Measurements from ENCODE around the gene E2F6.
"Not testable (repeated sequence)": the region's sequence is repeated elsewhere in the genome, so short reads cannot be mapped to it uniquely, and the experiment has no call there.

E2F6 gene

DNA sequence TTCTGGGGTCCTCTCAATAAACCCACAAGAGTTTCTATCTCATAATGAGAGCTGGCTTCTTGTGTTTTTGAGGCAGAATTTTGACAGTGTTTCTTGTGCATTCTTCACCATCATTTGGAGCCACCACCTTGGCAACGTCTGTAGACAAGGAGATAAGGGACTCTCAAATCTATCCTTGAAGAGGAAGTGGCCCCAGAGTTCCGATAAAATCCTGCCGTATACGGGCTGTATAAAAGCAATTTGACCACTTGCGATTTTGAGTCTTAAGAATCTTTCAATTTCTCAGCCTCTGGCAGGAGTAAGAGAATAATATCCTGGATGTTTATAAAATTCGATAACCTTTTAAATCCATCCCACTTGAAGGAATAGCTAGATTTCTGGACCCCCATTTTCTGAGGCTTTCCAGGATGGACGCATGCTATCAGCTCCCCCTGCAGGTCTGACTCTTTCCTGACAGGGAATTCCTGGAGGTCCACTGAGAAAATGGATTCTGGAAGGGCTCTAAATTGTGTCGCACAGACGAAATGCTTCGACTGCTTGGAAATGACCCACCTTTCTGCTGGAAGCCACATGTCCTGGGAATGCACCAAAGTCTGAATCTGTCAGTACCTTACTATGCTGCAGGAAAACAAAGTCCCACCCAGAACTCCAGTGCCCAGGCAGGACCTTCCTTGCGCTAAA is 54.1 kb downstream of the E2F6 start:
- no peak for DNase-seq

DNA sequence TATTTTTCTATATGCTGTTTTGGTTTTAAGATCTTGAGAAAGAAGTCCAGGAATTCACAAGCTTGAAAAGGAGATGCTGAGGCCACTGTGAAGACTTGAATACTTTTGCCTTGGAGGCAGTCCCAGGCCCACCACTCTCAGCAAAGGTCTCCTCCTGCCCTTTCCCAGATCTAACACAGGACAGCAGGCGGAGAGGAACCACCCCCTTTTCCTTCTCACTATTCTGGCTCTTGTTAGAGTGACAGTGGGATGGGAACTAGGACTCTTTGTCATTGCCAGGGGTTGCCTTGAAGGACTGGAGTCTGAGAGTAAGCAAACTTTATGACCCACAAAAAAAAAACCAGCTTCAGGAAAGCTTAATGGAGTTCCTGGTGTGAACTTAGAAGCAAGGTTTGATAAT is 54.7 kb downstream of the E2F6 start:
- DNase-seq, result no peak

DNA sequence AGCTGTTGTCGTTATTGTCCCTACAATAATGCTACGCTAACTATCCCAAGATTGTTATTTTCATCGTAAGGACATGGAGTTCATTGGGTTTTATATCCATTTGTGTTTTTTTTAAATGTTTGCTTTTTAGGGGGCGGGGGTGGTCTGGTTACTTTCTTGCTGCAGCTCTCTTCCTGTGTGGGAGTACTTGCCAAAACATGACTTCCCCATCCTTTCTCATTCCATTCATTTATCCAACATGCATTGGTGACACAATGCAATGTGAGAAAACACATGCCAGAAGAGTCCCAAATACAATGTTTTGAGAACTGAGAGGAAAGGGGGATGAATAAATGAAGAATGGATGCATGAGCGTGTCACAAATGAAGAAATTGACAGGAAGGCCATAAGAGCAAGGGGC is 55.9 kb downstream of the E2F6 start:
- no peak for DNase-seq

DNA sequence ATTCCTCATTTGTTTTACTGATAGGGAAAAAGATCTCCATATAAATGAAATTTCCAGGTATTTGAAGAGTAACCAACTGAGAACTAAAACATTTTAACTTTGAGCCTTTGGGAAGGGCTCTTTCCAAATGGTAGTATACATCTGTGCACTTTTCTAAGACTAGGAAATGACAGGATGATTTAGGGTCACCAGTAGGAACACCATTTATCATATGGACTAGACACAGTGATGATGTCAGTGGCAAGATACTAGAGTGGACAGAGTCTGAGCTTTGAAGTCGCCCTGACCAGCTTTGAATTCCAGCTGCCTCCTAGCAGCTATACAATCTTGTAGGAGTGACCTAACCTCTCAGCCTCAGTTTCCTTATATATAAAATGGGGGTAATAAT is 56.4 kb downstream of the E2F6 start:
- no peak for DNase-seq

DNA sequence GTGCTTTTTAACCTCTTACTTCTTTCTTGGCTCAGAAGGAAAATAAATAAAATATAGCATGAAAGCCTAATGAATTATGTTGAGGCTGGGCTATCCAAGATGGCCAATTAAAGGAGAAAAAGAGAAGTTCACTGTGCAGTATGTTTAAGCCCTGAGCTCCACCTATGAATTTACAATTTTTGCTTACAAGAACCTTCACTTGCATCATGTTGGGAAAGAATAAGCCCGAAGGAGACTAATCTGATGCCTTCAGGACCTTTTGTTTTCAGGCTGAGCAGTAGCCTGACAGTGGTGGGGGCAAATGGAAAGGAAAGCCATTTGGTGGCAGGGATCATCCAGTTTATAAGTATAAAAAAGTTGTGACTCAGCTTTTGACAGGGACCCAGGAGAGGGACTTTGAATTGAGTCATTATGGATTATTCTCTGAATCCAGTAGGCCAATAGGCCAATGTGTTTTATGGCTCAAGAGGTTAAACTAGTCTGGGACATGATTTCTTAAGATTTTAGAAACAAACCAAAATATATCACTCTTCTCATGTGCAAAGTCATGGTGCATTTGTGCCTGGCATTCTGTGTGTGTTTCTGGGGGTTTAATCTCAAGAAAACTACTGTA is 56.9 kb downstream of the E2F6 start:
- no peak for DNase-seq

DNA sequence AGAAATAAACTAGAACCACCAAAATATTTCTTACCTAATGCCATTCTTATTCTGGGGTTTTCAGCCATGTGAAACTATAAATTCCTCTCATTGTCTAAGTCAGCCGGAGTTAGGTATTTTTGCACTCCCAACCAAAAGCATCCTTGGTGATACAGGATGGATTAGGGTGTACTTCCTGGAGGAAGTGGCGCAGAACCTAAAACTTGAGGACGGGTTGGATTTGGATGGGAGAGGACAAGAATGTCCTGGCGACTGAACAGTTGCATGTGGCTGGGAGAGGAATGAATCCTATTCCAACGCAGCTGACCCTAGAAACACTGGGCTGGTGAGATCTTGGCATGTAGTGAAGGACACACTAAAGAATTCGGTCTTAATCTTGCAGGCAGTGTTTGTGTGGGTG is 58.5 kb downstream of the E2F6 start:
- no peak for DNase-seq

DNA sequence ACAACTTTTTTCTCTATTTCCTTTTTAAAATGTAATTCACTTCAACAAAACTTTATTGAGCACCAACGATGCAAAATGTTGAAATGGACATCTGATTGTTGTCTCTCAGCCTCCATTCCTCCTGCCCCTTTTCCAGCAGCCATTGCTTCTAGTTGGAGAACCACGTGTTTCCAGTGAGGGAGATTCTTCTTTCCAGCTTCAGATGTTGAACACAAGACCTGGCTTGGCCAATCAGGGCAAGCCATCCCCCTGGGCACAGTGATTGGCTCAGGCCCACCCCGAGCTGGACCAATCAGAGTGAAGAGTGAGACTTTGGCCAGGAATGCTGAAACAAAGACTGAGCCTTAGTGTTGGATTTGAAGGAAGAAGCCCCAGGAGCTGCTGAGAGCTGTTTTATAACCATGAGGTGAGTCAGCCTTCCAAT is 59.0 kb downstream of the E2F6 start:
- no peak for DNase-seq

DNA sequence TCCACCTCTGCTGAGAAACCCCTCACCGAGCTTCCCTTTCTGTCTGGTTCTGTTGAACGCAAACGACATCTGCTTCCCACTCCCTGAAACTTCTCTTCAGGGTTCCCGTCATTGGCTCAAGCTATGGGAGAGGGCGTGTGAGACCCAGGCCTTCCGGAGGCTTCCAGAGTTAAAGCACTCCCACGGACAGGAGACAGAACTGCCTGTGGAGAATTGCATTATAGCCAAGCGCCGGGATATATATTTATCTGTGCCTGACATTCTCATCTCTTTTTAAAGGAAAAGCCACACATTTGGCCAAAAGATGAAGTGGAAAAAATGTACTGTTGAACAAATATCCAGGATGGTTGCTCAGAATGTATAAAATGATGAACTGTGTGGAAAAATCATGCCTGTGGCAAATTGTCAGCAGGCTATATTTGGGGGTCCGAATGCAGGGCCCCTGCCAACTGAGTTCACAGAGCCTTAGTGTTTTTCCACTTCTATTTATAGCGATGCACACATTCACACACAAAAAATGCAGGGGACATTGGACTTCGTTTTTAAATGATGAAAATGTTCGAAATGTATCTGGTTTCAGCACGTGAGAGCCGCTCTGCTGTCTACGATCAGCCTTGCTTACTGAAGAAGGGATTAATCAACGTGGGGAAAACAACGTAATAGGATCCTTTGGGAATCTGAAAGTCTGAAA is 59.5 kb downstream of the E2F6 start:
- no peak for DNase-seq

DNA sequence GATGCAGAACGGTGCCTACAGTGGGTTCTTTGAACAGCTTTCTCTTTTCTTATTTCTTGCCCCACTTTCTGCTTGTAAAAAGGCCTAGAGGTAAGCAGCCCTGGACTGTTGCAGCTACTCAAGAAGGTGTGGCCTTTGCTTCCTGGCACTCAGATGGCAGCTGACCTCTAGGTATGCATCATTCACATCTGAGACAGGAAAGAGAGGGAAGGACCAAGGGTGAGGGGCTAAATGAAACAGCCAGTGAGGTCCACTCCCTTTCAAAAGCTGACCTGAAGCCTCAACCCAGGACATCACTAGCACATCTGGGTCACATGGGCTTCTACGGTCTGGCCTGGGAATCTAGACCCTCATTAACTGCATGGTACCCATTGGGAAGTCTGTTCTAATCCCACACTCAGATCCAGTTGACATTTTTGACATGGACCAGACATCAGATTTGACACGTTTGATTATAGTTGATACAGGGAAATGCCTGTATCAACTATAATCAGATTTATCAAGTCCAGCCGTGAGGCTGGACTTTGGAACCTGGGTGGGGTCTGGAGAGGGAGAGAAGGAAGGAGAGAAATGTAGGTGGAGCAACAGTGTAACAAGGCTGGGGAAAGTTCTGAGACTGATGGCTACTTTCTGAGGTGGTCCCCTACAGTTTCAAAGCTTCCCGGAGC is 60.2 kb downstream of the E2F6 start:
- no peak for DNase-seq

DNA sequence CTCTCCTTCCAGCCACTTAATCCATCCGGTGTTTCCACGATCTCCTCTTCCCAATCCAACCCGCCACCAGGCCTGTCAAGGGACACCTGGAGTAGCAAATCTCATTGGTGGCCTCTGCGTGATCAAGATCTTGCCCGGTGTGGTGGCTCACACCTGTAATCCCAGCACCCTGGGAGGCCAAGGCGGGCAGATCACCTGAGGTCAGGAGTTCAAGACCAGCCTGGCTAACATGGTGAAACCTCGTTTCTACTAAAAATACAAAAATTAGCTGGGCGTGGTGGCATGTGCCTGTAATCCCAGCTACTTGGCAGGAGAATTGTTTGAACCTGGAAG is 60.9 kb downstream of the E2F6 start:
- not testable (repeated sequence) for DNase-seq

DNA sequence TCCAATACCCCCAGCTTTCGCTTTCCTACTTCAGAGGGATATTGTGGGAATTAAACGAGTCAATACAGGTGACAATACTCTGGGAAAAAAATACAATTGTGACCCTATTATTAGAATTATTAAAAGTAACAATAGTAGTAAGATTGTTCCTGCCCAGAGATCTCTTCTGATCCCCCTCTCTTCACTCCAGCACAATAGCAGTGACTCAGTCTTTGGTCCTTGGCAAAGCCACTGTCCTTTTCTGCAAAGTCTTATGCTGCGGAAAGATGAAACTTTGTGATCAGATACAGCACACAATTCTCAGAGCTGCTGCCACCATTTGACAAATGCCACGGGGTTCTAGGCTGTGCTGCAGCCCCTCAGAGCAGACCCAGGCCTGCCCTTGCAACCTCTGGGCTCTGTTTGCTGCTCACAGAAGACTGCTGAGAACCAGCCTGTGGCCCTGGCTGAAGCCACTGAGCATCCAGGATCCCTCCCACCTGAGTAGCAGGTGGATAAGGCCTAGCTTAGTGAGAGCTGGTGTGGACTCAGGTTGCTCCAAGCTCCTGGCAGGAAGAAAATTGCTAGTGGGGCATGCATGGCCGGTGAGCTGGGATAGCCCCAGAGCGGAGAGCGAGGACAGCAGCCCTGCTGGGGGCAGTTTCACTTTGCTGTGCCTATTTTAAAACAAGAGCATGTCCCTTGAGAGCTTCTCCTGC is 61.4 kb downstream of the E2F6 start:
- DNase-seq, result no peak

DNA sequence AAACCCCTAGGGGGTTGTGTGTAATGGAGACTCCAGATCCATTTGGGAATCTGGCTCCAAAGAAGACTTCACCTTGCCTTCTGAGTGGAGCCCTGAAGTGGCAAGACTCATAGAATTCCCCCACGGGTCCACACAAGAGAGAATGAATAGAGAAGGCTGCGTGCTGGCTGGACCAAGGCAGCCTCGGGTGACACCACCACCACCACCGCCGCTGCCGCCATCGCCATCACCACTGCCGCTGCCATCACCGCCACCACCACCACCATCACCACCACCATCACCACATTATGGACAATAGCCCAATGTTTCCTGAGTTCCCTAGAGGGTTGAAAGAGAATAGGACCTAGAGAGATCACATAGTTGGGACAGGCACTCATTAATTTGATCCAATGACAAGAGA is 63.5 kb downstream of the E2F6 start:
- DNase-seq, result no peak

DNA sequence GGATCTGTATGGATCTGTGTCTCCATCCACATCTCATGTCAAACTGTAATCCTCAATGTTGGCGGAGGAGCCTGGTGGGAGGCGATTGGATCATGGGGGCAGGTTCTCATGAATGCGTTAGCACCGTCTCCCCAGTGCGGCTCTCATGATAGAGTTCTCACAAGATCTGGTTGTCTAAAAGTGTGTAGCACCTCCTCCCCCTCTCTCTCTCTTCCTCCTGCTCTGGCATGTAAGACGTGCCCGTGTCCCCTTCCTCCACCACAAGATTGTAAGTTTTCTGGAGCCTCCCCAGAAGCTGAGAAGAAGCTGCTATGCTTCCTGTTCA is 66.6 kb downstream of the E2F6 start:
- no peak for DNase-seq

DNA sequence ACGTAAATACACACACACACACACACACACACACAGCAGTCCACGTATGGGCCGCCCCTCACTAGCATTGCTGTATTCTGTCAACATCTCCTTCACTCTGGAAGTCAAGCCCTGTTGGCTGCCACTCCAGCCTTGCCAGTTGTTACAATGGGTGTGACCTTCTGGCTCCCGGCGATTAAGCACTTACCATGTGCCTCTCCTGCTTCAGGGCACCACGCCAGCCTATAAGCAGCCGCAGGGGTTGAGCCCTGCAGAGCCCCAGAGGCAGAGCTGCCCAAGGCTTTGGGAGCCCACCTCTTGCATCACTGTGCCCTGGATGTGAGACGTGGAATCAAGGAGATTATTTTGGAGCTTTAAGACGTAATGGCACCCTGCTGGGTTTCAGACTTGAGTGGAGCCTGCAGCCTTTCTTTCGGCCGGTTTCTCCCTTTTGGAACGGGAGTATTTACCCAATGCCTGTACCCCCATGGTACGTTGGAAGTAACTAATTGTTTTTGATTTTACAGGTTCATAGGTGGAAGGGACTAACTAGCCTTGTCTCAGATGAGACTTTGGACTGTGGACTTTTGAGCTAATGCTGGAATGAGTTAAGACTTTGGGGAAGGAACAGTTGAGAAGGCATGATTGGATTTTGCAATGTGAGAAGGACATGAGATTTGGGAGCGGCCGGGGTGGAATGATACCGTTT is 67.1 kb downstream of the E2F6 start:
- no peak for DNase-seq

DNA sequence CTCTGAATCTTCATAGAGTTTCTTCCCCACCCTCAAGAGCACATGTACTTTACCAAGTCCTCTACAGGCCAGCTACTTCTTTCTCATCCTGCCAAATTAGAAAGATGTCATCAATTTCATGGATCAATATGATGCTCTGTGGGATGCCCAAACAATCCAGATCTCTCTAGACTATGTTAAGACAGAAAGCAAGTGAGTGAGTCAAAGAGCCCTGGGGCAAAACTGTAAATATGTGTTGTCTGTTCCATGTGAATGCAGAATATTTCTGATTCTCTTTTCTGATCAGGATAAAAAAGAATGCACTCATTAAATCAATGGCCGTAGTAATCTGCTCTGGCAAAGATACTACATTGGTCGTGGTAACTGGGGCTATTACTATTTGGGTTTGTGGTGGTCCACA is 68.4 kb downstream of the E2F6 start:
- DNase-seq, result no peak

DNA sequence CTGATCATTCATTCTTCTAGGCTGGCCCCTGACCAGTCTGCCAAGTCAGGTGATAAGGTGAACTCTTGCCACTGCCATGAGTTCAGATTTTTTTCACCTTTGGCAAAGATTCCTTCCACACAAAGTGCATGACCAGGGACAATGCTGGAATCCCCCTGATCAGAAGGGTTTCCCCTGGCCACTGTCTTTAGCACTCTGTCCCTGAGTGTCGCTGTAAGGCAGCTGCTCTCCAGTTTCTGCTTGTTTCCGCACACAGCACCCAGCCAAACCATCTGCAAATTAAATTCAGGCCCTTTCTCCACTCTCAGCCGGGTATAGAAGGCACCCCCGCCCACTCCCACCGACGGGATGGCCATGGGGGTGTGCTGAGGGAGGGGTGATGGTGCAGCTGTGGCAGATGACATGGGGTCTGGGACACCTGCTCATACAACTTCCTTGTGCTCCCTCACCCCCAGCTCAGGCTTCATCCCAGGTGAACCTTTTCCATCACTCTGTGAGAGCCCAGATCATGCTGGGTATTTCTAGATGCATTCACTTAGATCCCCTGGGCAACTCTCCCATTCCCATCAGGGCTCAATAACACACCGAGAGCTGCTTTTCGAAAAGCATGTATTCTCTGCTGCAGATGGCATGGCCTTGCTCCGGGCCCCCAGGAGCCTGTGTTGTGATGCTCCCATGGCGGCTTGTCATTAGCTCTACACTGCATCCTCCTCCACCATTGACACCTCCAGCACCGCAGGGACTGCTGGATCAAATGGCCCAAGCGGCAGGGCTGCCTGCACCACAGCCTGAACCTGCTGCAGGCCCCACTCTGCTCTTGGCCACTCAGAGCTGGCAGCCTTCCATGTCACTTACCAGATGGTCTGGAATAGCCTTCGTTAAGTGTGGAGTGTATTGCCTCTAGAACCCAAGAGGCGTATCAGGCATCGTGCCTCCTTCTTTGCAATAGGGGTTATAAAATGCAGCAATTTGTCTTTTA is 69.2 kb downstream of the E2F6 start:
- no peak for DNase-seq

DNA sequence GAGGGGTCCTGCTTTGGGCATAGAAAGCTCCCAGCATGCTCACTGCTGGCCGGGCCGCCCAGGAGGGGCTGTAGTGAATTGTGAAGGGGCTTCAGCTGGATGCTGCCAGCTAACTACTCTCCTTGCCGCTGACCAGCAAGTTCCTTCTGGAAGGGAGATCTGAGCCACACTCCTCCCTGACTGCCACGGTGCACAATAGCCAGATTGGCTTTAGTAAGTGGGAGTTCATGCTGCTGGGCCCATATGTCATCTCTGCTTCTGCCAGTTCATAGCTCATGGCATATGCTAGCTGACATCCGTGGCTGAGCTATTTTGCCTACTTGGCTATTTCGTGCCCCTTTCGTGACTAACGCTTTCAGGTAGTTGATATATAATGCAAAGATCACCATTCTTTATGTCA is 69.9 kb downstream of the E2F6 start:
- no peak for DNase-seq

DNA sequence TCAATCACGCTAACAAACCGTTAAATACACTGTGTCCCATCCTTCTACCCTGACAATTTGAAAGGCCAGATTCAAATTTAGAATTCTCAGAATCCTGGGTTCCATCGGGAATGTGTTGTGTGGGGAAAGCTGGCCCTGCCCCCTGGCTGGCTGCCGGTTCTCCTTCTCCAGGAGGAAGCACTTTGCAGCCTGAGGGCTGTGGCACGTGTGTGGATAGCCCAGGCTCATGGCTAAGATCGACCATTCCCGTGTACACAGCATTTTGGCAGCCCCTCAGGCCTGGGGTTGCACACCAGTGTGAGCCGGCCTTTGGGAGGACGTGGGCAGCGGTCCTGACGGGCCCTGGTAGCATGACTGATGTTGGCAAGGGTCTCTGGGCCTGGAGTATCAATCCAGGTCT is 70.6 kb downstream of the E2F6 start:
- DNase-seq, result no peak

Measured in activated T-cell treated with anti-CD3 and anti-CD28 coated beads, Interleukin-2, amount 50 U/mL, for 48 hours (primary cell).